Hematopoietic multipotent progenitor cell treated with erythropoietin and hydrocortisone succinate and interleukin-3 and kit ligand, for 6 days (in vitro differentiated cells): ENCODE data around the gene ISM2.

Experiments used
- DNase-seq: peaks from one replicate; pipeline ENCODE4 v3.0.0-alpha.2; 2015

Gene ISM2

DNA sequence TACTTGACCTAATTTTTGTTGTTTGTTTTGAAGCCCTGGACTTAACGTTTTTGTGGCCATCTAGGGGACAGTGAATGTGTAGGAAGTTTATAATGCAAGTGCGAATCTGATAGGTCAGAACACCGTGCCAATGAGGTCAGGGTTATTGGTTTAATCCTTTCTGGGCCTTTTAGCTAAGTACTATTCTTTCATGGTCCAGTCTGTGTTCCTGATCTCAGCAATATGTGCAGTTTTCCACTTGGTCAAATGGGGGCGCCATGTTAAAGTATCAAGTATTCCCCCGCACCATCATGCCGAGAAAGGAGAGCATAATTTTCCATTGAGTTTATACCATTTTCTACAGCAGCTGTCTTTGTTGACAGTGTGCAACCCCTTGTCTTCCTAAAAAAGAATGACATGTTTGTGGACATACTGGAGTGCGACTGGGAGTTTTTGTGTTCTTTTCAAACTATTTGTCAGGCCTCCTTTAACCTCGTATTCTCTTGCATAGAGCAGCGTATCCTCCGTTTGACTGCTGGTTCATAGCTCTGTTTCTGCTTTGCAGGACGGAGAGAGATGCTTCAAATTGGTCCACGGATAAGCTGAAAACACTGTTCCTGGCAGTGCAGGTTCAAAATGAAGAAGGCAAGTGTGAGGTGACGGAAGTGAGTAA is 39.4 kb downstream of the ISM2 start:
- peak; percentile 92 for DNase-seq

DNA sequence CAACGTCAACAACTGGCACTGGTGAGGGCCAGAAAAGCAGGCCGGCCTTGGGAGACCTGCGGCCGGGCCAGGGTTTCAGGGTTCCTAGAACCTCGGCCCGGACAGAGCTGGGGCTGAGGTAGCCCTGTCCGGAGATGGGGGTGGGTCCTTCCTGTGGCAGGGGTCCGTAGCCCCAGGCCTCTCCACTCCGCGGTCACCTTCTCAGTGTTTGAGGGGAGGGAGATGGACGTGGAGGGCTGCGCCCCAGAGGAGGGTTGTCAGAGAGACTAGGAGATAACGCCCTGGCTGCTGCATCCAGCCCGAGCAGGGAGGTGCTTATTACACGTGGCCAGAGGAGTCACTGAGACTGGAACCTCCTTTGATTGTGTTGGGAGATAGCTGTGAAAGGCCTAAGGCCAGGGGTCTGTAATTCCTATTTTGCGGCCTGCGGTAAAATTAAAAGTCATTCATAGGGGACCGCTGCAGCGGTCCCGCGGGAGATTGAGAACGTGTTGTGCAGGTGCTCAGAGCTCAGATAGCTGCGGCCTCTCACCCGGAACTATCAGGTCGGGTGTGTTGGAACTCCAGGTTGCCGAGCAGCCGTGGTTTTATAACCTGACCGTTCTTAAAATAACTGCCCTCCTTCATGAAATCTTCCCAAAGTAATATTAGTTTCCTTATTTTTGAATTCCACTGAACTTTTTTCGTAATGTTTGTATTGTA is 40.2 kb downstream of the ISM2 start:
- peak; percentile 93 for DNase-seq

DNA sequence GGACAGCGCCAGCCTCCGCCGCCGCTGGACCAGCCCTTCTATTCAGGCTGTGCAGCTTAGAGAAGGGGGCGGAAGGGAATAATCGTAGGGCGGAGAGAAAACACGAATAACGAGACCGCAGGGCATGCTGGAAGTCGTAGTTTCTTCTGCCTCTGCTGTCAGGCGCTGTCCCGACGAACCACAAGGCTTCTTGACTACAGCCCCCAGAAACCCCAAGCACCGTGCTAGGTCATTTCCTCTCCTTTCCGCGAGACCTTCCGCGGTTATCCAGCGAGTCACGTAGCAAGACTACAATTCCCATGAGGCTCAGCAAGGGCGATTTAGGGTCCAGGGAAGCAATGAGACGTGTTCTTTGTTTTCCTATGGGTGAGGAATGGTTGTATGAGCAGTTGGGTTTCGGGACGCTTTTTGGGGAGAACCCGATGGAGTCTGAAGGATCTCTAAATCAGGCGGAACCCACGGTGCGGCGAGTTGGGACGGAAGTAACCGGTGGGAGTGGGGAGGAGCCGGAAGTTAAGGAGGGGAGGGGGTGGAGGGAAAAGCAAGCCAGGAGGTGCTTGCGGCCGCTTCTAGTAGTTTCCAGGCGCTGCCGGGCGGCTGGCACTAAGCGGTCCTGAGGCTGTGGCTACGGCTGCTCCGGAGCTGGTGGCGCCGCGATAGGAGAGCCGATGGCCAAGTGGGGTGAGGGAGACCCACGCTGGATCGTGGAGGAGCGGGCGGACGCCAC is 40.9 kb downstream of the ISM2 start, which contains the start of the genes AHSA1 and VIPAS39:
Gene AHSA1, plus strand, starts transcription at position 572 of the 727 bp plus-strand sequence. Its CDS starts 97 bp downstream, at position 669.
Gene VIPAS39, minus strand, starts transcription at position 80 of the 727 bp plus-strand sequence. CDS start 3,499 bp downstream, outside the sequence.
- DNase-seq: peak; percentile 100

DNA sequence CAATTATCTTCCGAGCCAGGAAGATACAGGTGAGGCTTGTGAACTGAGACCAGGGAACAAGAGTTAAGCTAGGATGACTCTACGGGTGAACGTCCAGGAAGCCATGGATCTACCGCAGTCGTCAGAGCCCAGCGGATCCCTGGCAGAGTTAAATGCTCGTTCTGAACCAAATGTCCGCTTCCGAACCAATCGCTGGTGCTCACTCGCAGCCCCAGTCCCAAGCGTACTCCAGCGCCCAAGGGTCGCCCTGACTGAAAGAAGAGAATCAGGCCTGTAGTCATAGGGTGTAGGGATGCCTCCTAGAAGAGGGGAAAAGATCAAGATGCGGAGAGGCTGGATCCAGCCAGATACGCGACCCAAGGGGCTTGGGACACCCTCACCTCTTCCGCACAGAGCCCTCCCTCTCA is 41.5 kb downstream of the ISM2 start:
- DNase-seq: no peak

- no peak for DNase-seq
These were observed 42.5 kb downstream of the ISM2 start for GRCh38 chr14:77455966-77456640.

DNA sequence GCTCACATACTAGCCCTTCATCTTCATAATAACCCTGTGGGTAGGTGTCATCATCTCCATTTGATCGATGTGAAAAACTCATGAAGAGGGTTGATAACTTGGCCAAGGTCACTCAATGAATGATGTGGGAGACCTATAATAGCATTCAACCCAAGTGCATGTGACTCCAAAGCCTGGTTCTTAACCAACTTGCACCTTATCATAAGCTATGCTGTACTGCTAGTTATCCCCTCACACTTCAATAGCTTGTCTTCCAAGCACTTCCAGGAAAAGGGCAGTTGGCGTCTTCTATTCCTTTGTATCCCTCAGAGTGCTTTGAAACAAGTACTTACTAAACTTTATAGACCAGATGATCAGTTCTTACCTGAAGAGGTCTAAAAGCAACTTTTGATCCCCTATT is 56.4 kb downstream of the ISM2 start:
- no peak for DNase-seq

DNA sequence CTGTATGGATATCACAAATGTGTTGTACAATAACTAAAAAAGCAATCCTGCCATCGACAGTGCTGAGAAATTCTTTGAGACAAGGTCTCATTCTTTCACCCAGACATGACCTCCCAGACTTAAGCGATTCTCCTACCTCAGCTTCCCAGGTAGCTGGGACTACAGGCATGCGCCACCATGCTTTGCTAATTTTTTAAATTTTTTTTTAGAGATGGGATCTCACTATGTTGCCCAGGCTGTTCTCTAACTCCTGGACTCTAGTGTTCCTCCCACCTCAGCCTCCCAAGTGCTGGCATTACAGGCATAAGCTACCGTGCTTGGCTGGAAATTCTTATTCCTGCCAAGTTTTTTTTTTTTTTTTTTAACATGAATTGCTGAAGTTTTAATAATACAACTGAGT is 58.8 kb downstream of the ISM2 start:
- DNase-seq: no peak

DNA sequence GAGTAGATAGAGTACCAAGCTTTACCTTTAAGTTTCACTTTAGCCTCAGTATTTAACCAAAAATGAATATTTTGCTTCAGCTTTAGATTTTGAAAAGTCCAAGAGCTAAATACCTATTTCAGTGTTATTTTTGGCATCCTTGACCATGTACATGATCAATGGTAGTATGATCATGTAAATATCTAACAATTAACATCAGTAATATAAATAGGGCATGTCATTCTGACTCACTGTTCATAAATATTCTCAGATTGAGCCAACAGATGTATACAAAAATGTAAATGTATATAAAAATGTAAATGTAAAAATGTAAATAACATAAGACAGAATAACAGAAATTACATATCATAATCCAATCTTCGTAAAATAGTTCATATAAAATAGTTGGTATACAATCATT is 60.0 kb downstream of the ISM2 start:
- no peak for DNase-seq

DNA sequence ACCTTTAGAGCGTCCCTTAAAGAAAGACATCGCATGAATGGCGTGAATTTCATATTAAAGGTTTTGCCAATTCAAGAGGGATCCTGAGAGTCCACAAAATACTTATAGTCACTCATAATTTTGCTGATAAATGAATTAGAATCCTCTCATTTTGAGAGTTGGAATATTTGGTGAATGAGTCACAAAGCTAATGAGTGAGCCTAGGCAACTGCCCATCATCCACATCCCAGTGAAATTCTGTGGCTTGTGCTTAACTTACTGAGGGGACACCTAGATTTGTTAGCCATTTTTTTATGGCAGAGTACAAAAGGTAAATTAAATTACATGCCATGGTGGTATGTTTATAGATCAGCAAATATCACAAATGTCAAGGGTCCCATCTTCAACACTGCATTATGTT is 62.6 kb downstream of the ISM2 start:
- DNase-seq: no peak

DNA sequence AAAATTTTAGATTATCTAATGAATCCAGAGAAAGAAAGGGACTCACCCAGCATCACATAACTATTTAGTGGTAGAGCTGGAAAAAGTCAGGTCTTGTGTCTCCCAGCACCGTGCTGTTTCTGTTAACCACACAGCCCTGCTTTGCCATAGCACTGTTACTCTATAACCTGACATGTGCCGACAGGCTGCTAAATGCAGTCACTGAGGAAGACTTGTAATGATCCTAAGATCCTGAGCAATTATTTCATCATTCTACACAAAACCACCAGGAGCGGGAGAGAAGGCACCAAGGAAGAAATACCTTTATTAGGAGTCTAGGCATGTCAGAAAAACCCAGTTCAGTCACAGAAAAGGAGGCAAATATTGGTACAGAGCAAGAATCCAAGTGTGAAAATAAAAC is 72.2 kb downstream of the ISM2 start:
- DNase-seq: no peak

DNA sequence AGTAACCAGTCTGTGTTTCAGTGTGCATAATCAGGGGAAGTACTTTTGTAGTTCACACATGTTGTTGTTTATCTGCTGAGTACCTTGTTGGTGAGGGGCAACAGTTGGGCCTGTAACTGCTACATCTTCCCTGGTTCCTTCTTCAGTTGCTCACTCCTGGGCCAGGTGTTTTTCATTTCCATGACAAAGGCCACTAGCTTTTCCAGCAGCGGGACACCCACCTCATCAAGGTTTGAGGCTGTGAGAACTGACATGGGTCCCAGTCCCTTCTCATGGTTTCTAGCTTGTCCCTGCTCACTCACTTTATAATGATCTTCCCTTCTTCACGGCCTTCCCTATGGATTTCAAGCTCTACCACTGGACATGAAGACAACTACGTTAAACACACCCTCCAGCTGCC is 73.8 kb downstream of the ISM2 start:
- DNase-seq: no peak
